K562 (cell line): ENCODE results near the gene ANKRD44. TPM values are rescaled to one million over a fixed set of nuclear protein-coding genes. Genes with fewer than 3 reads are reported as not detected.

Experiments used
- ATAC-seq: fragments of 200-7000 bp; cut with Tn5 transposase; 3 replicates; pipeline ENCODE4 v1.9.1; 2020; ENCODE audit warnings: moderate library complexity
- BruUV-seq: library from RNA; stranded (reverse); fragments of 400-500 nt; replicated peaks from 2 replicates; lab custom pipeline; 2021; lab: Mats Ljungman, UMichigan
- CTCF ChIA-PET: fragments of 300-600 bp; formaldehyde crosslinking; extraction: SDS; loops from one replicate; lab custom pipeline; 2021; ENCODE audit warnings: low intra/inter-chr PET ratio; lab: Yijun Ruan, JAX
- POLR2A ChIA-PET: fragments of 300-600, 350-650 bp; sonication (Branson Sonifier 250); formaldehyde crosslinking; extraction: SDS; loops from one replicate; lab custom pipeline; 2021; ENCODE audit warnings: antibody characterized with exemption, inconsistent platforms; lab: Yijun Ruan, JAX
- DNase-seq, 4 experiments: peaks; one replicate each; pipeline versions ENCODE4 v3.0.0 to v3.0.0-alpha.2; 2011 to 2018; ENCODE audit warnings: low spot score in 3 of 4, mixed read lengths in 3 of 4; ENCODE audit errors: extremely low read depth in 1 of 4
- FAIRE-seq: peaks from 2 replicates; lab custom pipeline; 2011; peaks lifted over from hg19 to GRCh38; lab: Jason Lieb, UNC
- H2AFZ ChIP-seq: 2 replicates; pipeline ENCODE4 v1.6.0; 2011; ENCODE audit warnings: low read depth, low read length, control low read depth, inconsistent platforms
- H3K27ac ChIP-seq: fragments of 200-600 bp; 3 replicates; pipeline ENCODE4 v1.8.0; 2011; ENCODE audit warnings: low read depth, mild to moderate bottlenecking, control low read depth, inconsistent platforms, low read length, moderate library complexity, mixed read lengths; ENCODE audit errors: extremely low read depth
- H3K27me3 ChIP-seq, 2 experiments: fragments of 300-600 bp in 1 of 2; 2 replicates in 1 of 2; 3 replicates in 1 of 2; pipeline versions ENCODE4 v1.6.0 to v1.8.0; 2011; ENCODE audit warnings: inconsistent platforms in 2 of 2, low read length in 2 of 2, mild to moderate bottlenecking in 1 of 2, mixed read lengths in 1 of 2, moderate library complexity in 1 of 2; ENCODE audit not compliant: control insufficient read depth in 2 of 2, insufficient read depth in 2 of 2
- H3K36me3 ChIP-seq: fragments of 300-600 bp; 3 replicates; pipeline ENCODE4 v1.8.0; 2011; ENCODE audit warnings: mild to moderate bottlenecking, low read length, inconsistent platforms; ENCODE audit not compliant: control insufficient read depth, insufficient read depth
- H3K4me1 ChIP-seq, 2 experiments: fragments of 200-600 bp in 1 of 2; replicated peaks in 1 of 2; 2 replicates in 1 of 2; 3 replicates in 1 of 2; pipeline versions ENCODE4 v1.5.1 to v1.8.0; 2011; ENCODE audit warnings: inconsistent platforms in 2 of 2, low read length in 2 of 2, mild to moderate bottlenecking in 1 of 2, mixed read lengths in 1 of 2, moderate library complexity in 1 of 2; ENCODE audit not compliant: control insufficient read depth in 2 of 2, insufficient read depth in 2 of 2
- H3K4me2 ChIP-seq: 2 replicates; pipeline ENCODE4 v1.6.1; 2011; ENCODE audit warnings: low read length, control low read depth, inconsistent platforms, mixed read lengths; ENCODE audit not compliant: insufficient read depth
- H3K4me3 ChIP-seq: fragments of 200-600 bp; sonication (generic), shearing (Covaris generic); 2 replicates; pipeline ENCODE4 v1.5.1; 2016; ENCODE audit warnings: control low read depth, inconsistent platforms
- H3K79me2 ChIP-seq: fragments of 200-600 bp; 3 replicates; pipeline ENCODE4 v1.8.0; 2011; ENCODE audit warnings: low read length, inconsistent platforms; ENCODE audit not compliant: control insufficient read depth, insufficient read depth
- H3K9ac ChIP-seq, 2 experiments: 2 replicates each; pipeline versions ENCODE4 v1.6.0 to v1.6.1; 2011; ENCODE audit warnings: low read depth in 2 of 2, low read length in 2 of 2, control low read depth in 1 of 2, inconsistent platforms in 1 of 2, mild to moderate bottlenecking in 1 of 2, mixed read lengths in 1 of 2; ENCODE audit not compliant: insufficient read depth in 1 of 2
- H3K9me1 ChIP-seq: one replicate; pipeline ENCODE4 v1.6.0; 2011; ENCODE audit warnings: inconsistent platforms, mild to moderate bottlenecking, low read length, moderate library complexity; ENCODE audit not compliant: control insufficient read depth, insufficient read depth
- H3K9me3 ChIP-seq: replicated peaks from 2 replicates; pipeline ENCODE4 v1.5.1; 2011; ENCODE audit warnings: low read depth, low read length, inconsistent platforms; ENCODE audit not compliant: control insufficient read depth, insufficient read depth
- H4K20me1 ChIP-seq: replicated peaks from 2 replicates; pipeline ENCODE4 v1.6.1; 2011; ENCODE audit warnings: low read length, inconsistent platforms, mixed read lengths; ENCODE audit not compliant: control insufficient read depth, insufficient read depth
- WGBS: fragments of 100-300 bp; shearing (Covaris generic); methylation state at CpG from one replicate; pipeline ENCODE4 v1.1.6; 2016; ENCODE audit warnings: low coverage, mixed read lengths; ENCODE audit not compliant: insufficient coverage; ENCODE audit errors: missing lambda C conversion rate; 5-methylcytosine and 5-hydroxymethylcytosine counted together
- in situ Hi-C: fragments of 300-500 bp; cut with MboI; formaldehyde crosslinking; loops from 4 replicates; pipeline ENCODE4 v1.15.0; 2018; ENCODE audit warnings: inconsistent platforms, mixed read lengths
- intact Hi-C: fragments of 100-400 bp; cut with micrococcal nuclease; formaldehyde crosslinking; loops from 2 replicates; pipeline ENCODE4 v1.14.2; 2022
- polyA plus RNA-seq, 8 experiments: library from polyadenylated mRNA; depleted of rRNA in 4 of 8; stranded (reverse) in 5 of 8; unstranded in 3 of 8; fragments of >200 nt; fragmentation: Nextera tagmentation in 2 of 8; fragmentation: Illumina TruSeq in 1 of 8; extraction: Ambion mirVana in 2 of 8; extraction: Trizol in 1 of 8; gene quantifications; 2 replicates each; pipeline versions ENCODE4 v1.2.1 to v1.2.3, GENCODE V29; 2011 to 2014; ENCODE audit warnings: inconsistent platforms in 1 of 8, missing spikeins in 1 of 8
- total RNA-seq, 7 experiments: library from RNA; depleted of rRNA in 6 of 7; stranded (reverse); fragments of >200 nt in 6 of 7; fragmentation: Illumina TruSeq in 2 of 7; extraction: Trizol in 2 of 7; gene quantifications; 2 replicates each; pipeline versions ENCODE4 v1.2.1 to v1.2.3, GENCODE V29; 2011 to 2021; ENCODE audit warnings: low replicate concordance in 1 of 7
- TF ChIP-seq, protein P1 (sequence below): sonication (generic); IDR thresholded peaks from 2 replicates; pipeline ENCODE4 v1.6.1; 2016
- TF ChIP-seq, protein P2 (sequence below): fragments of 150-350 bp; conservative IDR thresholded peaks from 2 replicates; pipeline ENCODE4 v1.6.1; 2014; ENCODE audit warnings: low read length

ANKRD44 gene
- total and polyA plus RNA-seq, 9 of the 15 experiments (the other 6 are each of a cell fraction or from before 2014, with no cell fraction given): 0.03 to 0.64 (median 0.07) TPM; not detected in 3

DNA sequence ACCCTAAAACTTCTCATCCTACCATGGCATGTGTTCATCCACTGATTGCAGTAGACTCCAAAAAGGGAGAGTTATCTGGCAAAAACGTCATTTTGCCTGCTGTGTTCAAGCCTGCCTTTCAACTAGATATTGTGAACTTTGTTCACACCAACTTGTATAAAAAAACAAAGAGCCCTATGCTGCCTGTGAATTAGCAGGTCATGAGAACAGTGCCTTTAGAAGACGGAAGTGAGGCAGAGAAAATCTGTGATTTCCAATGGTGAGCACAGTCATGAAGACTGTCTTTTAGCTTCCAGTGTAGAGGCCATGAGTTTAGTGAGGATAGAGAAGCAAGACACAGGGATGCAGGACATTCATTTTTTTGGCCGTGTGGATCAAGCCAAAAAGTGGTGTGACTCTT is 280.5 kb downstream of the ANKRD44 start:
- H3K9ac ChIP-seq: no peak overlapping the region
- ATAC-seq (no peak), DNase-seq (no peak)
- no peaks in the 10 kb centered on the region for H3K4me1 ChIP-seq
- H3K36me3 ChIP-seq: no peaks in the 10 kb centered on the region
- 11% methylated on average over 3 of the region's 3 CpGs for WGBS
- H2AFZ ChIP-seq: no peak overlapping the region
- no TSS peak for BruUV-seq
- H3K27me3 ChIP-seq: no peaks in the 10 kb centered on the region
- H4K20me1 ChIP-seq: no peaks in the 10 kb centered on the region
- H3K27ac ChIP-seq: no peak overlapping the region
- TF ChIP-seq, protein P1, sequence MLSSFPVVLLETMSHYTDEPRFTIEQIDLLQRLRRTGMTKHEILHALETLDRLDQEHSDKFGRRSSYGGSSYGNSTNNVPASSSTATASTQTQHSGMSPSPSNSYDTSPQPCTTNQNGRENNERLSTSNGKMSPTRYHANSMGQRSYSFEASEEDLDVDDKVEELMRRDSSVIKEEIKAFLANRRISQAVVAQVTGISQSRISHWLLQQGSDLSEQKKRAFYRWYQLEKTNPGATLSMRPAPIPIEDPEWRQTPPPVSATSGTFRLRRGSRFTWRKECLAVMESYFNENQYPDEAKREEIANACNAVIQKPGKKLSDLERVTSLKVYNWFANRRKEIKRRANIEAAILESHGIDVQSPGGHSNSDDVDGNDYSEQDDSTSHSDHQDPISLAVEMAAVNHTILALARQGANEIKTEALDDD: no peak
- TF ChIP-seq, protein P2, sequence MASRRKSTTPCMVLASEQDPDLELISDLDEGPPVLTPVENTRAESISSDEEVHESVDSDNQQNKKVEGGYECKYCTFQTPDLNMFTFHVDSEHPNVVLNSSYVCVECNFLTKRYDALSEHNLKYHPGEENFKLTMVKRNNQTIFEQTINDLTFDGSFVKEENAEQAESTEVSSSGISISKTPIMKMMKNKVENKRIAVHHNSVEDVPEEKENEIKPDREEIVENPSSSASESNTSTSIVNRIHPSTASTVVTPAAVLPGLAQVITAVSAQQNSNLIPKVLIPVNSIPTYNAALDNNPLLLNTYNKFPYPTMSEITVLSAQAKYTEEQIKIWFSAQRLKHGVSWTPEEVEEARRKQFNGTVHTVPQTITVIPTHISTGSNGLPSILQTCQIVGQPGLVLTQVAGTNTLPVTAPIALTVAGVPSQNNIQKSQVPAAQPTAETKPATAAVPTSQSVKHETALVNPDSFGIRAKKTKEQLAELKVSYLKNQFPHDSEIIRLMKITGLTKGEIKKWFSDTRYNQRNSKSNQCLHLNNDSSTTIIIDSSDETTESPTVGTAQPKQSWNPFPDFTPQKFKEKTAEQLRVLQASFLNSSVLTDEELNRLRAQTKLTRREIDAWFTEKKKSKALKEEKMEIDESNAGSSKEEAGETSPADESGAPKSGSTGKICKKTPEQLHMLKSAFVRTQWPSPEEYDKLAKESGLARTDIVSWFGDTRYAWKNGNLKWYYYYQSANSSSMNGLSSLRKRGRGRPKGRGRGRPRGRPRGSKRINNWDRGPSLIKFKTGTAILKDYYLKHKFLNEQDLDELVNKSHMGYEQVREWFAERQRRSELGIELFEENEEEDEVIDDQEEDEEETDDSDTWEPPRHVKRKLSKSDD: no peak
- TF ChIP-seq, all 486 proteins: peak for 0
- no peaks in the 10 kb centered on the region for H3K79me2 ChIP-seq
- POLR2A ChIA-PET: no interaction called here
- no peaks in the 10 kb centered on the region for H3K9me3 ChIP-seq
- intact Hi-C loops (no loop called here), in situ Hi-C loops (no loop called here)
- no peak overlapping the region for H3K4me3 ChIP-seq
- no peaks in the 10 kb centered on the region for H3K9me1 ChIP-seq
- no peak for FAIRE-seq
- CTCF ChIA-PET: no interaction called here
- H3K4me2 ChIP-seq: no peak overlapping the region
